Dedifferentiated amniotic fluid mesenchymal stem cell (primary cell): ENCODE measurements around the gene RUSF1.
A peak's percentile ranks its signal among the peaks of the same experiment; 100 is the strongest.
"Not testable (repeated sequence)": the region's sequence is repeated elsewhere in the genome, so short reads cannot be mapped to it uniquely, and the experiment has no call there.

Experiments used
- DNase-seq: peaks from one replicate; pipeline ENCODE4 v3.0.0-alpha.2; 2016; ENCODE audit errors: extremely low spot score

RUSF1 gene

DNA sequence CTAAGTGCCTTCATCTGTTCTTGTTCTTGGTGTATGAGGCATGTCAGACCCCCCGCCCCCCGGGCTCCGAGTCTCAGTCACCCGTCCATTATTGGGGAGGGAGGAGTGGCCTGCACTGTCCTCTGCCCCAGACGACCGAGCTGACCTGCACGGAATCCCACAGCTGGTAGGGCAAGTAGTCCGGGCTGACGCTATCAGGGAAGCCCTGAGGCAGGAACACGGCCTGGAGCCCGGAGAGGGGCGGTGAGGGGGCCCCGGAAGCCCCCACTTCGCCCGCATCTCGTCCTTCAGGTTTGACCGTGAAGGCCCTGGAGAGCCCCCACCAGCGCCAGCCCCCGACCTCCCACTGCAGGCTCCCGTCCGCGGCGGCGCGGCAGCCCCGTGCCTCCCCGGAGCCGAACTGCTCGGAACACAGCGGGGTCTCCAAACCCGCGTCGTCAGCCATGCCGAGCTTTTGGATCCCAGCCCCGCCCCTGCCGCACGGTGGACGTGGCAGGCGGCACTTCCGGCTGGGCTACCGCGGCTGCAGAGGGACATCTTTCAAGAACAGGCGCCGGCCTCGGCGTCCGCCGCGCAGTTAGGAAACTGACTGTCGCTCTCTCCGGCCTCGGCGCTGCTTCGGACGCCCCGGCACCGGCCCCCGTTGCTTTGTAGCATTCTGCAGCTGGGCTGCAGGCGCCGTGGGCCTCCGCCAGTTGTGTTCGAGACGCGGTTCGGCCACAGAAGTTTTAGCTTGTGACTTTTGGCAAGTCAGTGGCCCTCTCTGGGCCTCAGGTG, at the start of gene RUSF1:
TSS of gene RUSF1 (minus strand) at position 463 of the 777 bp plus-strand sequence. CDS start at position 445, 18 bp downstream.
- DNase-seq = peak; percentile 76

GRCh38 chr16:31542763-31543162, 34.6 kb upstream of the RUSF1 start:
- no peak for DNase-seq

DNA sequence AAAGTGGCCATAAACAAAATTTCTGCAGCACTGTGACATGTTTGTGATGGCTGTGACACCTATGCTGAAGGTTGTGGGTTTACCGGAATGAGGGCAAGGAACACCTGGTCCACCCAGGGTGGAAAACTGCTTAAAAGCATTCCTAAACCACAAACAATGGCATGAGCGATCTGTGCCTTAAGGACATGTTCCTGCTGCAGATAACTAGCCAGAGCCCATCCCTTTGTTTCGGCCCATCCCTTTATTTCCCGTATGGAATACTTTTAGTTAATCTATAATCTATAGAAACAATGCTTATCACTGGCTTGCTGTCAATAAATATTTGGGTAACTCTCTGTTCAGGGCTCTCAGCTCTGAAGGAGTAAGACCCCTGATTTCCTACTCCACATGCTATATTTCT, 31.6 kb upstream of the RUSF1 start:
- not testable (repeated sequence) for DNase-seq

DNA sequence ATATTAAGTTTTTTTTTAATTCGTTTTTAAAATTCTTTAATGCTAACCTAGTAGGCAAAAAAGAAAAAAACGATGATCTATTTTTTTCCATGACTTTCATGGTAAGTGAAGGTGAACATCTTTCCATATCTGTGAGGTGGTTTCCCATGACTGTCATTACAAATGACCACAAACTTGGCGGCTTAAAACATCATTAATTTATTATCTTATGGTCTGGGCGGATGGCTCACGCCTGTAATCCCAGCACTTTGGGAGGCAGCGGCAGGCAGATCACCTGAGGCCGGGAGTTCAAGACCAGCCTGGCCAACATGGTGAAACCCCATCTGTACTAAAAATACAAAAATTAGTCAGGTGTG, 30.0 kb upstream of the RUSF1 start:
- not testable (repeated sequence) for DNase-seq

- DNase-seq = no peak
Observed at GRCh38 chr16:31537362-31538242, 29.4 kb upstream of the RUSF1 start.

GRCh38 chr16:31536804-31537361, 28.7 kb upstream of the RUSF1 start:
- no peak for DNase-seq

- DNase-seq = no peak
Observed at GRCh38 chr16:31535737-31536136, 27.5 kb upstream of the RUSF1 start.

DNA sequence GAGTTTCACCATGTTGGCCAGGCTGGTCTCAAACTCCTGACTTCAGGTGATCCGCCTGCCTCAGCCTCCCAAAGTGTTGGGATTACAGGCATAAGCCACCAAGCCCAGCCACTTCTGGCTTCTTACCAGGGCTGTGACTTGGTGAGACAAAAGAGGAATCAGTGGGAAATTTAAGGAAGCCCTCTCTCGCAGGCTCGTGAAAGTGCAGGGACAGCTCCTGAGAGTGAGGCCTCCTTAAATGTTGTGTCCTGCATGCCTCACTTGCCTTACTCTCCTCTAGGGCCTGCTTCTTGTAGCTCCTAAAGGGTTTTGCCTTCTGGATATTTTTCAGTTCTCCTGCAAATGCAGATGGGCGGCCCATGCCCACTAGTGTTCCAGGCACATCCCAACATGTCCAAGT, 24.7 kb upstream of the RUSF1 start:
- DNase-seq = no peak

DNA sequence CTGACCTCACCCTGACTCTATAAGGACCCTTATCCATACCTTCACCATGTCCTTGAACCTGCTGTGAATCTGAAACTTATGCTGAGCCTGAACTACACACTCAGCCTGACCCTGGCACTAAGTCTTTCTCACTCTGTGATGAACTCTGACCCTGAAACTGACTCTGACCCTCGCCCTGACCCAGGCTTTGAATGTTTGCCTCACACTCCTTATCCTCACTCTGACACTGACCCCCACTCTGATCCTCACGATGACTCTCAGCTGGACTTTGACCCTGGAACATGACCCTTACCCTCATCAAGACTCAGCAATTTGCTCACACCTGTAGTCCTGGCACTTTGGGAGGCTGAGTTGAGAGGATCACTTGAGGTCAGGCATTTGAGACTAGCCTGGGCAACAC, 23.9 kb upstream of the RUSF1 start:
- no peak for DNase-seq

GRCh38 chr16:31531096-31531495, 22.9 kb upstream of the RUSF1 start:
- DNase-seq = no peak

GRCh38 chr16:31530405-31530804, 22.2 kb upstream of the RUSF1 start:
- DNase-seq = no peak

- no peak for DNase-seq
Observed at GRCh38 chr16:31529937-31530312, 21.7 kb upstream of the RUSF1 start.

GRCh38 chr16:31529108-31529936, 21.1 kb upstream of the RUSF1 start:
- DNase-seq = peak; percentile 57

DNA sequence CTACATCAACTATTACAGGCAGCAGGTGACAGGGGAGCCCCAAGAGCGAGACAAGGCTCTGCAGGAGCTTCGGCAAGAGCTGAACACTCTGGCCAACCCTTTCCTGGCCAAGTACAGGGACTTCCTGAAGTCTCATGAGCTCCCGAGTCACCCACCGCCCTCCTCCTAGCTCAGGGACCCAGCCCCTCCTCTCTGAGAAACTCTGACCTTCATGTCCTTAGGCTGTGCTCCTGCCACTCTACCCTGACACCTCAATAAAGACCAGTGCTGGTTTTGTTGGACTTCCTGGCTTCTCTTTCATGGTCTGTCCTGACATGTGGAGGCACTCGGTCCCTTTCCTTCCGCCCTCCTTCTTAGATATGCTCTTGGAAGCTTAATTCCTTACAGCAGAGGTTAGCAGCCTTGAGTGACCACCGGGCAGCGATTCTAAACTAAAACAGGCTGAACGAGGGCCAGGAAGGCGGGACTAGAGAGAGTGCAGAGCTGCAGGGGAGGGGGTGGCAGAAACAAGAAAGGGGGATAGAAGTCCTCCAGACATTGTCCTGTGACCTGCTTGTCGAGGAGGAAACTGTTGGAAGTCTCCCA, 20.4 kb upstream of the RUSF1 start:
- DNase-seq = no peak

DNA sequence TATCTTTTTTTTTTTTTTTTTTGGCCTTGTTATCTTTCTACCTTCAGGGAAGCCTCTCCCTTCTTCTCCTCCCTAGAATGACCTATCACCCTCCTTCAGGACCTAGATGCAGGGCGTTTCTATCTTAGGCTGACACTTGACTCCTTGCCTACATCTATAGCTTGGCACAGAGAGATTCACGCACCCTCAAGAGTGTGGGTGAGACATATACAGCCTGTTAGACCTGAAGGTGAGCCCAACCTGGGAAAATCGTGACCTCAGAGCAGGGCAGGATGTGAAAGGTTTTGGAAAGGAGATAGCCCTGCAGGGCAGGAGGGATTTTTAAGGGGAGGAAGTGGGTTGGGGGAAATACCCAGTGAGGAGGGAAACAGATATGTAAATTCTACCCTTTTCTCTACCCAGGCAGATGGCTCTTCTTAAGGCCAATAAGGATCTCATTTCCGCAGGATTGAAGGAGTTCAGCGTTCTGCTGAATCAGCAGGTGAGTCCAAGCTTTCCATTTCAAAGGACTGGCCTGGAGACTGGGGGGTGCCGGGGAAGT, 19.6 kb upstream of the RUSF1 start, which contains the start of gene AHSP:
TSS of gene AHSP (plus strand) at position 167 of the 541 bp plus-strand sequence. CDS start at position 407, 240 bp downstream.
- DNase-seq = no peak

GRCh38 chr16:31525113-31525512, 16.9 kb upstream of the RUSF1 start:
- no peak for DNase-seq

DNA sequence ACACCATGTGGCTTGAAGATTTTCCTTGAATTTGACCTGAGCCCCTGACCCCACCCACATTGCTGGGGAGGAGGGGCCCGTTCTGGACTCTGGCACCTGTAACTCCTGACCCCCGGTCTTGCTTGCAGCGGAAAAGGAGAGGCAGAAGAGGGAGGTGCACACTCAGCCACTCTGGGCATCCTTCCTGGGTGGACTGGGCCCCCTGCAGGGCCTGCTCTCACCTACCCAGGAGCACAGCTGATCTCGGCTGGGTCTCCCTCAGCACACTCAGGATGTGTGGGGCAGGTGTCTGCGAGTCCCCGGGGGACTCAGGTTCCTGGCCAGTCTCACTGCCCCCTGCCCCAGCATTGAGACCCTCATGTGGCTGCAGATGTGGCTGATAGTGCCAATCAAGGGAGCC, 15.6 kb upstream of the RUSF1 start:
- not testable (repeated sequence) for DNase-seq

GRCh38 chr16:31522071-31522470, 13.9 kb upstream of the RUSF1 start:
- no peak for DNase-seq

DNA sequence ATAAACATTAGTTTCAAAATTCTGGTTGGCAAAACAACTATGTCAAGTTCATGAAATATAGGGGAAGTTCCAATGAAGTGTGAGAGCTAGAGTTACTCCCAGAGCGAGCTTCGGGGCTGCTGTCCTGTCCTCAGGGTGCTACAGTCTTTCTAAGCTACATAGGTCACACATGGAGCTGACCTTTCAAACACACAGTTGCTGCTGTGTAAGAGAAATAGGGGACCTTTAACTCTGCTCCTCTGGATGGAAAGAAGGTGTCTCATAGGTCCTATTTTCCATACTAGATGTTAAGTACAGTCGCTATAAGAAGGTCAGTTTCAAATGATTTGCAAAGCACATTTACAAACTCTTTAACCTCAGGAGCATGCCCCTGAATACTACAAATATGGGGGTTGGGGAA, 13.2 kb upstream of the RUSF1 start:
- DNase-seq = no peak

DNA sequence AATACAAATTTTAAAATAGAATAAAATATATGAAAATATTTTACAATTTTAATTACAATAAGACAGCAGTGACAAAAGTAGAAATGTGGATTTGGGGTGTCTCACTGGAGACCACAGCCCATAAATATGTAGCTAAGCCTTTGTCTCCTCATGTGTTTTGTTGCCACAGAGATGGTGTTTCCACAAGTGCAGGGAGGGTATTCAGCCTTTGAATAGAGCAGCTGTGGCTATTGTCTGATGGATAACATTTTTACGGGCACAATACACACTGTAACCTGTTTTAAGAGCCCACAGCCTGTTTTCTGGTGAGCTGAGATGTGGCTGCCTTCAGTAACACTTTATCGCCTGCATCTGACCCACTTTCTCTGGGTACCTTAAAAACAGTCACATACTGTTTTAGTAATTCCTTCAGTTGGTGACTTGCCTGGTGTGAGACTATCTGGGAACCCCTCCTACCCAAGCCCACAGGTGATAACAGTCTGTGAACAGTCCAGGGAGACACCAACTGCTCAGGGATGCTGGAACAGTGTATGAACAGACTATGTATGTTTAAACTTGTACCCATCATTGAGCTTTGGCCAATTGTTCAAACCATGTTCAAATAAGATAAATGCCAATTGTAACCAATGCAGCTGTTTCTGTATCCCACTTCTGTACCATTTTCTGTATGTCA, 11.7 kb upstream of the RUSF1 start:
- DNase-seq = no peak
